ENCODE measurements around the gene CKS1B. TPM values are rescaled to one million over a fixed set of nuclear protein-coding genes. Genes with fewer than 3 reads are reported as not detected.

CKS1B gene
- total and polyA plus RNA-seq, 2 donors (not counting 1 experiment from before 2014, with no cell fraction given), result 40.3 to 55.4 TPM

DNA sequence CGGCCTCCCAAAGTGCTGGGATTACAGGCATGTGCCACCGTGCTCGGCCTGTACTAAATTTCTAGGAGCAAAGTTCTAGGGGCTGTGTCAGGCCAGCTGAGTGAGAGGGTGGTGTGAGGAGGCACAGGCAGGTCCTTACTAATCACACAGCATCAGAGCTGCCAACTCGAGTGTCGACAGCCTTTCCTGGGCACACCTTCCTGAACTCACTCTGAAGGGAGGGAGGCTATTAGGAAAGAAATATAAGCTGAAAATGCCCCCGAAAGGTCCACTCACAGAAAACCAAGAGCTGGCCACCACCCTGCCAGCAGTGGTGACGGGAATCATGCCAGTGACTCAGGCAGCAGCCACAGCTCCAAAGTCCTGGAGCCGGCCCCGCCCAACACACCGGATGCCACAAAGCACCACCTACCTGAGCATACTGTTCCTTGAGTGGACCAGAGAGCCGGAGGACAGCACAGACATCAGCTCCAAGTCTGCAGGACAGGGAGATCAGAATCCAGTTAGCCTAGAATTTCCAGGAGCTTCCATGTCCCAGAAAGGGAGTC is 42.5 kb upstream of the CKS1B start:
- DNase-seq (ENCODE audit: low read depth in 2 of 2), result no peak
- Histone ChIP-seq H3K27ac (ENCODE audit: insufficient read depth, low read length) (no peak overlapping the region), H3K4me3 (replicated peaks in 1 of 4; ENCODE audit: control extremely low read depth in 1 of 4, insufficient read depth in 1 of 4, low read depth in 3 of 4, low read length in 4 of 4) (no peak overlapping the region), H3K27me3 (ENCODE audit: control insufficient read depth, insufficient read depth, low read length) (no peaks in the 10 kb centered on the region), H4K20me1 (ENCODE audit: control insufficient read depth, extremely low read depth, insufficient read depth, low read length) (no peaks in the 10 kb centered on the region), H3K4me1 (ENCODE audit: control insufficient read depth, extremely low read depth, insufficient read depth, low read length) (peaks cover 2% of the 10 kb centered on the region), H3K9me3 (ENCODE audit: control insufficient read depth, insufficient read depth, low read depth, low read length) (no peaks in the 10 kb centered on the region), H3K4me2 (ENCODE audit: extremely low read depth, insufficient read depth, low read length) (no peak overlapping the region), H3K9ac (ENCODE audit: insufficient read depth, low read length) (no peak overlapping the region), H2AFZ (ENCODE audit: low read length) (no peak overlapping the region), H3K36me3 (ENCODE audit: control insufficient read depth, insufficient read depth, low read length) (peaks cover 2% of the 10 kb centered on the region), H3K79me2 (ENCODE audit: control insufficient read depth, insufficient read depth, low read length) (peaks cover 2% of the 10 kb centered on the region)
- TF ChIP-seq EZH2 (IDR thresholded peaks at IDR 0.05; ENCODE audit: low read length, missing control alignments) (no peak), CTCF (conservative IDR thresholded peaks at IDR 0.05 in 1 of 2, IDR thresholded peaks at IDR 0.05 in 1 of 2; ENCODE audit: low read depth in 1 of 2, low read length in 2 of 2) (no peak)

- Histone ChIP-seq H4K20me1 (ENCODE audit: control insufficient read depth, extremely low read depth, insufficient read depth, low read length) (no peaks in the 10 kb centered on the region), H3K79me2 (ENCODE audit: control insufficient read depth, insufficient read depth, low read length) (peaks cover 2% of the 10 kb centered on the region), H3K4me3 (replicated peaks in 1 of 4; ENCODE audit: control extremely low read depth in 1 of 4, insufficient read depth in 1 of 4, low read depth in 3 of 4, low read length in 4 of 4) (no peak overlapping the region), H2AFZ (ENCODE audit: low read length) (no peak overlapping the region), H3K27me3 (ENCODE audit: control insufficient read depth, insufficient read depth, low read length) (no peaks in the 10 kb centered on the region), H3K9ac (ENCODE audit: insufficient read depth, low read length) (no peak overlapping the region), H3K36me3 (ENCODE audit: control insufficient read depth, insufficient read depth, low read length) (no peaks in the 10 kb centered on the region), H3K9me3 (ENCODE audit: control insufficient read depth, insufficient read depth, low read depth, low read length) (no peaks in the 10 kb centered on the region), H3K4me2 (ENCODE audit: extremely low read depth, insufficient read depth, low read length) (no peak overlapping the region), H3K4me1 (ENCODE audit: control insufficient read depth, extremely low read depth, insufficient read depth, low read length) (peaks cover 3% of the 10 kb centered on the region), H3K27ac (ENCODE audit: insufficient read depth, low read length) (no peak overlapping the region)
- TF ChIP-seq CTCF (conservative IDR thresholded peaks at IDR 0.05 in 1 of 2, IDR thresholded peaks at IDR 0.05 in 1 of 2; ENCODE audit: low read depth in 1 of 2, low read length in 2 of 2) (no peak), EZH2 (IDR thresholded peaks at IDR 0.05; ENCODE audit: low read length, missing control alignments) (no peak)
- no peak for DNase-seq (ENCODE audit: low read depth in 2 of 2)
Observed at GRCh38 chr1:154934358-154934948, 40.0 kb upstream of the CKS1B start.

DNA sequence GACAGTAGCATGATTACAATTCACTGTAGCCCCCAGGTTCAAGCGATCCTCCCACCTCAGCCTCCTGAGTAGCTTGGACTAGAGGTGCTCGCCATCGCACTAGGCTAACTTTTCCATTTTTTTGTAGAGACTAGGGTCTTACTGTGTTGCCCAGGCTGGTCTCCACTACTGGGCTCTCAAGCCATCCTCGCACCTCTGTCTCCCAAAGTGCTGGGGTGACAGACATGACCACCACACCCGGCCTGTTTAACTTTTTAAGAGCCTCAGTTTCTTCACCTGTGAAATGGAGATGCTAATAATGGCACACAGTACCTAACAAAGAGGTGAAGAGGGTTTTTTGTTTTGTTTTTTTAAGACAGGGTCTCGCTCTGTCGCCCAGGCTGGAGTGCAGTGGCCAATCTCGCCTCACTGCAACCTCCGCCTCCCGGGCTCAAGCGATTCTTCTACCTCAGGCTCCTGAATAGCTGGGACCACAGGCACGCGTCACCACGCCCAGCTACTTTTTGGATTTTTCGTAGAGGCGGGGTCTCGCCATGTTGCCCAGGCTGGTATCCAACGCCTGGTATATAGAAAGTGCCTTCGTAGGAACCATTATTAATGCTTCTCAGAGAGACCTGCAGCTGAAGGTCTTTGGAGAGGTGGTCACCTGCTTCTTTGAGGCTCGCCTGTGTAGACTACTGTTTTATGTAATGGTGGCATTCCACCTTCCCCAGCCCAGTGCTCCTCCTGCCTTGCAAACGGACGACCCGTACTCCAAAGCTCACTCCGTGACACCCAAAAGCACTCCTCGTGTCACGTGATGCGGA is 38.5 kb upstream of the CKS1B start:
- H3K27ac ChIP-seq (ENCODE audit: insufficient read depth, low read length), result peak overlapping the region; percentile 100
- no peaks in the 10 kb centered on the region for H3K27me3 ChIP-seq (ENCODE audit: control insufficient read depth, insufficient read depth, low read length)
- DNase-seq (ENCODE audit: low read depth in 2 of 2), result no peak
- H3K79me2 ChIP-seq (ENCODE audit: control insufficient read depth, insufficient read depth, low read length), result peaks cover 2% of the 10 kb centered on the region
- peak overlapping the region; percentile 98 for H2AFZ ChIP-seq (ENCODE audit: low read length)
- no peaks in the 10 kb centered on the region for H4K20me1 ChIP-seq (ENCODE audit: control insufficient read depth, extremely low read depth, insufficient read depth, low read length)
- H3K36me3 ChIP-seq (ENCODE audit: control insufficient read depth, insufficient read depth, low read length), result no peaks in the 10 kb centered on the region
- no peaks in the 10 kb centered on the region for H3K9me3 ChIP-seq (ENCODE audit: control insufficient read depth, insufficient read depth, low read depth, low read length)
- H3K9ac ChIP-seq (ENCODE audit: insufficient read depth, low read length), result peak overlapping the region; percentile 100
- H3K4me1 ChIP-seq (ENCODE audit: control insufficient read depth, extremely low read depth, insufficient read depth, low read length), result peaks cover 3% of the 10 kb centered on the region
- H3K4me2 ChIP-seq (ENCODE audit: extremely low read depth, insufficient read depth, low read length), result peak overlapping the region; percentile 90
- TF ChIP-seq EZH2 (IDR thresholded peaks at IDR 0.05; ENCODE audit: low read length, missing control alignments) (no peak), CTCF (conservative IDR thresholded peaks at IDR 0.05 in 1 of 2, IDR thresholded peaks at IDR 0.05 in 1 of 2; ENCODE audit: low read depth in 1 of 2, low read length in 2 of 2) (no peak)
- peak overlapping the region; percentile 76 to 95 (median 88) for H3K4me3 ChIP-seq (replicated peaks in 1 of 4; ENCODE audit: control extremely low read depth in 1 of 4, insufficient read depth in 1 of 4, low read depth in 3 of 4, low read length in 4 of 4)

All from fibroblast of lung (primary cell).